A549 (cell line): ENCODE measurements around the gene ACSF3.

Source experiments
- CEBPB ChIP-seq, 2 experiments: fragments of >200 bp in 1 of 2; sonication (Bioruptor Twin) in 1 of 2; formaldehyde crosslinking in 1 of 2; IDR thresholded peaks; 2 replicates each; pipeline ENCODE4 v1.6.1; 2012 to 2016
- CTCF ChIP-seq: fragments of >200 bp; sonication (Bioruptor Twin); formaldehyde crosslinking; IDR thresholded peaks from 3 replicates; pipeline ENCODE4 v1.5.1; 2016
- EP300 ChIP-seq, 2 experiments: fragments of >200 bp; sonication (Bioruptor Twin); formaldehyde crosslinking; IDR thresholded peaks; 2 replicates in 1 of 2; 3 replicates in 1 of 2; pipeline ENCODE4 v1.6.1; 2016 to 2017
- POLR2A ChIP-seq: IDR thresholded peaks from 2 replicates; pipeline ENCODE4 v1.6.1; 2012; ENCODE audit warnings: mild to moderate bottlenecking, low read length
- REST ChIP-seq: fragments of 200-600 bp; sonication (generic); IDR thresholded peaks from 2 replicates; pipeline ENCODE4 v1.6.1; 2016; ENCODE audit warnings: antibody characterized with exemption, mild to moderate bottlenecking, moderate library complexity
- TF ChIP-seq, protein P1 (sequence below): fragments of 150-350 bp; IDR thresholded peaks from 2 replicates; pipeline ENCODE4 v1.6.1; 2014; ENCODE audit warnings: low read depth, mild to moderate bottlenecking, low read length

- TF ChIP-seq EP300 (IDR thresholded peaks at IDR 0.05) (no peak), CTCF (no peak), CEBPB (IDR thresholded peaks at IDR 0.05) (no peak), POLR2A (no peak), REST (no peak)
- TF ChIP-seq, protein P1, sequence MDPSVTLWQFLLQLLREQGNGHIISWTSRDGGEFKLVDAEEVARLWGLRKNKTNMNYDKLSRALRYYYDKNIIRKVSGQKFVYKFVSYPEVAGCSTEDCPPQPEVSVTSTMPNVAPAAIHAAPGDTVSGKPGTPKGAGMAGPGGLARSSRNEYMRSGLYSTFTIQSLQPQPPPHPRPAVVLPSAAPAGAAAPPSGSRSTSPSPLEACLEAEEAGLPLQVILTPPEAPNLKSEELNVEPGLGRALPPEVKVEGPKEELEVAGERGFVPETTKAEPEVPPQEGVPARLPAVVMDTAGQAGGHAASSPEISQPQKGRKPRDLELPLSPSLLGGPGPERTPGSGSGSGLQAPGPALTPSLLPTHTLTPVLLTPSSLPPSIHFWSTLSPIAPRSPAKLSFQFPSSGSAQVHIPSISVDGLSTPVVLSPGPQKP: no peak
Observed at GRCh38 chr16:89192956-89193575, 99.4 kb downstream of the ACSF3 start.
